ENCODE data around the gene PRR14.

The PRR14 gene

GRCh38 chr16:30658731-30659506, 8.2 kb downstream of the PRR14 start:
- DNase-seq (ENCODE audit: low spot score) = peak; percentile 98

- DNase-seq (ENCODE audit: low spot score) = no peak
Observed at GRCh38 chr16:30659507-30660423, 9.0 kb downstream of the PRR14 start.

- no peak for DNase-seq (ENCODE audit: low spot score)
Observed at GRCh38 chr16:30660424-30661261, 9.9 kb downstream of the PRR14 start.

GRCh38 chr16:30662449-30662848, 11.7 kb downstream of the PRR14 start:
- DNase-seq (ENCODE audit: low spot score) = no peak

GRCh38 chr16:30663038-30663437, 12.3 kb downstream of the PRR14 start:
- DNase-seq (ENCODE audit: low spot score) = no peak

GRCh38 chr16:30663820-30664219, 13.1 kb downstream of the PRR14 start:
- DNase-seq (ENCODE audit: low spot score) = no peak

- no peak for DNase-seq (ENCODE audit: low spot score)
Observed at GRCh38 chr16:30664616-30665109, 13.9 kb downstream of the PRR14 start.

- DNase-seq (ENCODE audit: low spot score) = no peak
Observed at GRCh38 chr16:30665155-30665829, 14.5 kb downstream of the PRR14 start.

- no peak for DNase-seq (ENCODE audit: low spot score)
Observed at GRCh38 chr16:30665830-30666190, 15.1 kb downstream of the PRR14 start.

GRCh38 chr16:30666681-30667080, 15.9 kb downstream of the PRR14 start:
- no peak for DNase-seq (ENCODE audit: low spot score)

- DNase-seq (ENCODE audit: low spot score) = no peak
Observed at GRCh38 chr16:30667361-30667905, 16.7 kb downstream of the PRR14 start.

GRCh38 chr16:30668393-30668792, 17.6 kb downstream of the PRR14 start:
- DNase-seq (ENCODE audit: low spot score) = no peak

- no peak for DNase-seq (ENCODE audit: low spot score)
Observed at GRCh38 chr16:30669026-30669902, 18.5 kb downstream of the PRR14 start.

GRCh38 chr16:30669903-30670824, 19.4 kb downstream of the PRR14 start:
- DNase-seq (ENCODE audit: low spot score) = no peak

- no peak for DNase-seq (ENCODE audit: low spot score)
Observed at GRCh38 chr16:30675143-30675542, 24.4 kb downstream of the PRR14 start.

- DNase-seq (ENCODE audit: low spot score) = no peak
Observed at GRCh38 chr16:30677931-30678585, 27.3 kb downstream of the PRR14 start.

- DNase-seq (ENCODE audit: low spot score) = no peak
Observed at GRCh38 chr16:30678586-30678970, 27.8 kb downstream of the PRR14 start.

- DNase-seq (ENCODE audit: low spot score) = no peak
Observed at GRCh38 chr16:30680326-30680725, 29.6 kb downstream of the PRR14 start.

All from SK-N-DZ (cell line).